Inflammatory macrophage treated with lipopolysaccharide for 4 hours (primary cell): ENCODE measurements around the gene NCKIPSD.

ENCODE experiments used
- DNase-seq: peaks from one replicate; pipeline ENCODE4 v3.0.0-alpha.2; 2020

The NCKIPSD gene

DNA sequence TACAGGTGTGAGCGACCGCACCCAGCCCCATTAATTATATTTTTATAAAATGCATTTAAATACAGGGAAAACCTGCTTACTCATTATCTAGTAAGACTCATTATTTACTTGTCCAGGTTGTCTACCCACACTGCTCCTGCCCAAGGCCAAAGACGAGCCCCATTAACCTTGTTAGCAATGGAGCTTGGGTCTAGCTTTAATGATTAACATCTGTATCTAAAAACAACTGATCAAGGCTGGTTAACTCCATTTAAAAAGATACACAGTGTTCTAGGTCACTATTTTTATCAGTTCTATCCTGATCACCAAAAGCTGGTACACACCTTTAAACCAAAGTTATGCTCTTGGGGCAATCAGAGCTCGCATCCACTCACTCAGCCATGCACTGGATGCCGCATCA lies 10.4 kb upstream of the NCKIPSD start:
- DNase-seq = no peak

DNA sequence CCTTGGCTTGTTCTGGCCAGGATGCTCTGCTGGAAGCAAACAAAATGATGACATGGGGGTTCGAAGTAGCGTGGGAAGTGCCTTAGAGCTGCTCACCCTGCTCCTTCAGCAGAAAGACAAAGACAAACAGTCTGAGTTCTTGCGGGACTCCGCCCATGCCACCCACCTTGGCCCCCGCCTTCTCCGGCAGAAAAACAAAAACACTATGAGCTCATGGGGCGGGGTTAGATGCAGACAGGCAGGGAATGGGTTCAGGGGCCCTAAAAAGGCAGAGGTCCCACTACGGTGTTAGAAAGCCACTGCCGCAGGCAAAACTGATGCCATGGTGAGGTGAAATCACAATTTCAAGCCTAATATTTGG lies 9.7 kb upstream of the NCKIPSD start:
- DNase-seq = no peak

DNA sequence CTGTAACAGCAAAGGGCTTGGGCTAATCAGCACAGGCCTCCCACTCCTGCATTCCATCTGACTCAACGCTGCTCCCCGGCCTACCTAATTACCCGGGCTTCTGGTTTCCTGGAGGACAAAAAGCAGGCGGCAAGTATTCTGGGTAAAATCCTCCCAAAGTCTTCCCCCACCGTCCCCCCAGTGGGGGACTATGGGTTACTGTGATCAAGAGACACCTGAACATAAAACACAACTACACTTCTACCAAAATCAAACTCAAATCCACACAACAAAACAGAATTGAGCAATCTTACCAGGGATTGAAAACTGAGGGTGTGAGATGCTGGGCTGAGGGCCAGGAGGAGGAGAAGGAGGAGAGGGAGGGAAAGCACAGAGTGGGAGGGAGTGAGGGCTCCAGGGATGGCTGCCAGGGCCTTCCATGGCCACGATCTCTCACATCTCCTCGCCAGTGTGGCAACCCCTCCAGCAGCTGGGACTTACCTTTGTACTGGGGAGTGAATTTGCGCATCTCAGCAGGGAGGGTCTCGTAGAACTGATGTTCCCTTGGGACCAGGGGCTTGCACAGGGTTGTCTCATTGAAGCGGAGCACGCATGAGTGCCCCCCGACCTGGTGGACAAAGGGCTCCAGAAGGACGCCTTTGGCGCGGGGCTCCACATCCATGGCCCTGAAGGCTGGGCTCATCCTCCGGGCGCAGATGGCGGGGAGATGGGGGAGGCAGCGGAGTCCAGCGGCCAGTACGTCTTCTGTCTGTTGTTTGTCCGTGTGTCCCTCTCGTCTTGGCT lies 9.1 kb upstream of the NCKIPSD start:
- no peak for DNase-seq

DNA sequence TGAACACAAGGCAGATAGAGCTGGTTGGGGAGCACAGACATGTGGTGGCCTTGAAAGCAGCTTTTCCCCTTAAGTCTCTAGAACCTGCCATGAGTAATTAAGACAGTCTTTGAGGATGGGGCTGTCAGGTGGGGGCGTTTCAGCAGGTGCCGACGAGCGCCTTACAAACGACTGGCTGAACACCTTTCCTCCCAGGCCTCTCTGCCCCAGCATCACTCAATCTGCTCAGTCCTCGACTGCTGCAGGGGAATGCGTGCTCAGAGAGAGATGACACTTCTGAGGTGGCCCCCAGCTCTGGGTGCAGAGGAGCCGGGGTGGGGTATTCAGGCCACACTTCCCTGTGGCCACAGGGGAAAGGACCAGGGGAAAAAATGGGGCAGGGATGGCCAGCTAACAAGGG lies 8.1 kb upstream of the NCKIPSD start:
- DNase-seq = no peak

DNA sequence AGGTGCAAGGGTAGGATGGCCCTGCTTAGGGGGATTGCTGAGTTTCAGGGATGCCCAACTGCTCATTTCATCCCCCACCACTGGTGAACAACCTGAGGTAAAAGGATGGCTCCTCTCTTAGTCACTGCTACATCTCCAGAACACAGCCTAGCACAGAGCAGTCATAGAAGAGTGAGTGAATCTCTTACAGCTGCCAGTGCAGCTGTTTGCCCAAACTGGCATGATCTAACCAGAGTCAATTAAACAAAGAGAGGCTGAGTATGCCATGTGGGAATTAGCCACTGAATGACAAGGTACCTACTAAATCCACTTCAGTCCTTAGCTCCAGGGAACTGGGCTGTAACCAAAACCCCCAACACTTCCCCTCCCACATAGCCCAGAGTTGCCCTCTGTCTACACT lies 6.8 kb upstream of the NCKIPSD start:
- DNase-seq = no peak

DNA sequence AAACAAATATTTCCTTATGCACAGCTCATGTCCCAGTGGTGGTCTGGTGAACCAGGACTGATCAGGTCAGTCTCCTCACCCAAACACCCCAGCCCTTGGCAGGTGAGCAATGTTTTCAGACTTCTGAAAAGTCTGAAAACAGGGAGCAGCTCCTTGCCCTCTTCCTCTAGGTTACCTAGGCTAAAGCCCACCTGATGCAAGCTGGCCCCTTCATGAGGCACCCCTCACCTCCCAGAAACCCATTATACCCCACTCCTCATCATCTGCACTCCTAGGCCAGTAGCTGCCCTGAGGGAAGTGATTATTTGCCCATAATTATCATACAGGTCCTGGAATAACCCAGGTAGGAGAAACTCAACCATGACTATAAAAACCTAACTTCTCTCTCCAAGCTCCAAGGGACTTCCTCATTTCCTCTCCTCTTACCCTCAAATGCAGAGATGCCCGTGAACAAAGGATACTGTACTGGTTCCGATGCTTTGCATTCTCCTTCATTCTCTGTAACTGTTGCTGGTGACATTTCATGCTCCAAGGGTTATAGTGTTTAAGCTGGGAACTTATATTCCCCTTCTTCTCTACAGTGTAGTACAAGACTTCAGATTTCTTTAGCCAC lies 5.2 kb upstream of the NCKIPSD start:
- DNase-seq = no peak

DNA sequence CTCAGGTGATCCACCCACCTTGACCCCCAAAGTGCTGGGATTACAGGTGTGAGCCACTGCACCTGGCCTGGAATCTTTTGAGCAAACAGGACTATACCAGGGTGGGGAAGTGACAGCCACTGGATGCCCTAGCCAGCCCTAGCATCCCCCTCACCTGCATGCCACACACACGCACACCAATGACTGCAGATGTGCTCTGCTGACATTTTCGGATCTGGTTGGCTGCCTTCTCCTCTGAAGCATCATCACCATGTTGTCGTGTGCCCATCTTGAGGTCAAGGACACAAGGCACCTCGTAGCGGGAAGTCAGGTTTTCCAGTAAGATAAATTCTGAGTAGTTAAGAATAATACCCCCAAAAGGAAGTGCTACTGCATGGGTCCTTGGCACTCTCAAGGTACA lies 3.7 kb upstream of the NCKIPSD start:
- DNase-seq = no peak

DNA sequence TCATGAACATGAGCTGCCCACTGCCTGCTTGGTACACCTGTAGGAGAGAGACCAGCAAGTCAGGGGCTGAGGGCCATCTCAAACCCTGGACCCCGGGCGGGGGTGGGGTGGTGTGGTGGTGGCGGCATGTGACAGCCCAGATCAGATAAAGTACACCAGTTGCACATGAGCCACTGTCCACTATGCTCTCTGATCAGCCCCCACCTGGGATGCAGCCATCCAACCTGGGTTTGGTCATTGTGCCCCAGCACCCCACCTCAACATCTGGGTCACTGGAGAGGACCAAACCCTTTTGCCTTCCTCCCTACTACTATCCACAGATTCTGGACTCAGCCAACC lies 3.0 kb upstream of the NCKIPSD start:
- no peak for DNase-seq

DNA sequence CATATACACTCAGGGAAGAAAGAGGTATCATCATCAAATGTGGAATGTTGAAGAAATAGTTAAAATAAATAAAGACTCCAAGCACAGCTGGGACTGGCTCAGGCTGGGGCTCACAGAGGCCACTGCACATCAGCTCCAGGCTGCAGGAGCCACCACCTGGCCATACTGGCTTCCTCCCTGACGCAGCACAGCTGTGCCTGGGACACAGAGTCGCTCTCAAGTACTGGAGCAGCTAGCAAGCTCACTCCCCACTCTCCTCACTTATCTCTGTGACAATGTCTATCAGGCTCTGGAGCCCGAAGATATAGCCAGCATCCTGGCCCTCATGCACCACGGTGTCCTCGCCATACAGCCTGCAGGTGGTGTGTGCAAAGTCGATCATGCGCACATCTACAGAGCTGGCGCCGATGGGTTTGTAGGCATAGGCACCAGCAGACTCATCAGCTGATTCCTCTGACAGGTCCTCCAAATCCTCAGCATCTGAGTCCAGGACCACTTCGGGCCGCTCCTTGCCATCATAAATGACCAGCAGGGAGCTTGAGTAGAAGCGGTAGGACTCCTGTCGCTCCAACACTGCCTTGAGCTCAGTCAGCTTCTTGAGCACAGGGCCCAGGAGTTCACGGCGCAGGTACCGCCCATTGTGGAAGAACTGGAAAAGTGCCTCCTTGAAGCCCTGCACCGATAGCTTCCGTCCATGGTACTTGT lies 2.5 kb upstream of the NCKIPSD start:
- DNase-seq = no peak

DNA sequence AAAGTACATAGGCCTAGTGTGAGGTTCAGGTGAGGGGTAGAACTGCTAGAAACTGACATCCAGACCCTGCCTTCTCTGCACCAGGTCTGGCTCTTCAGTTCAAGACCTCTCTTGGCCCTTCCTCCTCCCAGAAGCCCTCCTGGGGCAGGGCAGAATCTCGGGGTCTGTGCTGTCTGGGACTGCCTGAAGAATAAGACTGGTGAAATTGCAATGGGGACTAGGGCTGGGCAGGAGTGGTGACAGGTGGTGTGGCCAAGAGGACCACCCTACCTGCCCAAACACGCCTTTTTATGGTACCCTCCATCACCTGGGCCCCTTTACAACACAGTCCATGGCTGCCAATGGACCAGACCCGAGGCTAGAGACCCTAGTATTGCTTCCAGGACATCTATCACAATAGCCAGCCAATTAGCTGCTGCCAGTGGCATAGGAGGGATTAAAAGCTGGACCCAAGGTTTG lies 1.5 kb upstream of the NCKIPSD start:
- DNase-seq = no peak

DNA sequence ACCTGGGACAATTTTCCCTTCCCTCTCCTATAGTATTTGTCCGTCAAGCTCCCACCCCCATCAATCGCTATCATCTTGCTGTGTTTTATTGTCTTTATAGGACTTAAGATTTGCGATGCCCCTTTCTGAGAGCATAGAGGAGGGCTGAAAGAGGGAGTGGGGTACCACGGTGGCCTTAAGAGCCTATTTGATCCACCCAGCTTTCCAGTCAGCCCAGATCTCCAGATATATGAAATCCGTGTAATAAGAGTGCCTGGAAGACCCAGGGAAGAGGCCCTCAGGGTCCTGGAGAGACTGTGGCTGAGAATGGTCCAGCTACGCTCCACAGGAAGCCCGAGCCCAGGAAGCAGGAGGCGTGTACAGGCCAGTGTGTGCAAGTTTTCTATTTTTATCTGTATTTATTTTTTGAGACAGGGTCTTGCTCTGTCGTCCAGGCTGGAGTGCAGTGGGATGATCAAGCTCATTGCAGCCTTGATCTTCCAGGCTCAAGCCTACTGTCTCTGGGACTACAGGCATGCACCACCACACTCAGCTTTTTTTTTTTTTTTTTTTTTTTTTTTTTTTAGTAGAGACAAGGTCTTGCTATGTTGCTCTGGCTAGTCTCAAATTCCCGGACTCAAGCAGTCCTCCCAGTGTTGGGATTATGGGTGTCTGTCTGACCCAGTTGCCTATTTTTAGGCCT lies 964 bp upstream of the NCKIPSD start:
- no peak for DNase-seq

DNA sequence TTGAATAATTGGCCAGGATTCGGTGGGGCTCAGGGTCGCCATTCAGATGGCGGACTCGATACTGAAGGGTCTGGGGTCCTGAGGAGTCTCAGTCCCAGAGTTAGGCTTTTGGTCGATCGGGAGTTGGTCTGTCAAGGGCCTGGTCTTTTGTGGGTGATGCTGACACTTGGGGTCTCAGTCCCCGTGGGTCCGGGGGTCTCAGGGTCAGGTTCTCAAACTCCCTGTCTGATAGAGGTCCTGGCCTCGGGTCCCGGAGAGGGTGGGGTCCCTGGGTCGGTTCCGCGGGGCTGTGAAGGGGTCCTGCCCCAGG lies 467 bp downstream of the NCKIPSD start:
- DNase-seq = no peak

DNA sequence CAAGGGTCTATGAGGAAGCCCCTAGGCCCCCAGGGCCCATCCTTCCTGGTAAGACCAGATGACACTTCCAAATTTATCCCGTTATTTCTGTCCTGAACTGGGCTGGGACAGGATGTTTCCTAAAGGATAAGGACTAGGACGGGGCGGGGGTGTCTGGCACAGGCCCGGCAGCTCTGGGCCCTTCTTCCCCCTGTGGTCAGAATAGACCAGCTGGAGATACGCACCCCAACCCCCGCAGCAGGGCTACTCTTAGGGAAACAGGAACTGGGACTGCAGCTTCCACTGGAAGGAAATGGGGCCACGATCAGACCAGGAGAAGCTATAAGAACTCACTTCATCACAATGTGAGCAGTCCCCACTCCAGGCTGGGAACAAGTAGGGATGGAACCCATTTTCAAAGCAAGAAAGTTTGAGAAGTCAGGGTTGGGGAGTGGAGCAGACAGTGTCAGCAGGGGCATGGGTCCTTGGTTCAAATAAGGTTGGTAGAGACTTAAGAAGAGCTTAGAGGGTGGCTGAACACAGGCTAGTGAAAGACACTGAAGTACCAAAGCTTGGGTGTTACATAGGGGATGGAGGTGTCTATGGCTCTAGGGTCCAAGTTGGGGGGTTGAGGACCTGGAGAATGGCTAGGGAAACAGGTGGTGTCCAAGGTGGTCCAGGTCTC lies 1.1 kb downstream of the NCKIPSD start:
- peak; percentile 75 for DNase-seq

DNA sequence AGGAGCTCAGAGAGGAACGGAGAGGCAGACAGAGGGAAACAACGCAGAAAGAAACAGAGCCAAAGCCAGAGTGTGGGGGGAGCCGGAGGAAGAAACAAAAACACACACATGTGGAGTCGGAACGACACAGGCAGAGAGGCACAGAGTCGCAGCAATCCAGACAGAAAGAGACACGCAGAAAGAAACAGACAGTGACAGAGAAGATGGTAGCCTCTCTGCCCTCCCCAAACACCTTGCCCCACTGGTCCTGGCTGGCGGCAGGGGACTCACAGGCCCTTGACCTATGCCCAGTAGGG lies 1.7 kb downstream of the NCKIPSD start:
- no peak for DNase-seq

DNA sequence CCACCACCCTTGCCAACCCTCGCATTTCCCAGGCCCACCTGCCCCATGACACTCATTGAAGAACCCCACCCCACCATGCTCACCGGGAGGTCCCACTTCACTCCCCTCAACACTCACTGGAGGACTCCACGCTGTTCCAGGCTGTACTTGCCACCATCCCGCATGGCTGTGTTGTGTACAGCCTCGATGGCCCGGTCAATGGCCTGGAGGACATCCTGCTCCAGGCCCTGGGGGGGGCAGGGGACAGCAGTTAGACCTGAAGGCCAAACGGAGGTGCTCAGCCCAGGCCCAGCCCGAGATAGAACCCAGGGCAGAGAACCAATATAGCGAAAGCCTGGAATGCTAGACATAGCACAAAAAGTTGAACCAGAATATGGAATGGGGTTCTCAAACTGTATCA lies 2.9 kb downstream of the NCKIPSD start:
- DNase-seq = no peak

DNA sequence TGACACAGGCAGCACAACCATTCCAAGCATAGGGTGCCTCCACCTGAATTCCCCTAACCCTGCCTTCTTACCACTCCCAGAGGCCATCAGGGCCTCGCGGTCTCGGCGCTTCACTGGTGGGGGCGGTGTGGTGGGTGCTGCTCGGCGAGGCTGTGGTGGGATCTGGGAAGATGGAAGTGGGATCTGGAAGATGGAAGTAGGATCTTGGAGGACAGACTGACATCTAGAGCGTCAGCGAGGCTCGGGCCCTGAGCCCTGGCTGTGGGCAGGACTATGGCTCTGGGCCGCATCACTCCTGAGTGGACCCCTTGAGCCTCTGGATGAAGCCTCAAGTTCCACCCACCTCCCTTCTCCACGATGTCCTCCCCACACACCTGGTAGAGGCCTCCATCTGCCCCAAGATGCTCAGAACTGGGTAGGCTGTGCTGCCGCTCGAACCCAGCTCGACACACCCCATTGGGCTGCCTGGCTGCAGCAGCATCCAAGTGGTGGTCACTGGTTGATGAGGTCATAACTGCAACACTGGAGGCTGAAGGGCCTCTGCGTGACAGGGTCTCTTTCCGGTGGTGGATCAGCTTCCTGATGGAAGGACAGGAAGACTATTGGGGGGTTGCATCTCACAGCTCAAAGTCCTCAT lies 3.6 kb downstream of the NCKIPSD start:
- no peak for DNase-seq

DNA sequence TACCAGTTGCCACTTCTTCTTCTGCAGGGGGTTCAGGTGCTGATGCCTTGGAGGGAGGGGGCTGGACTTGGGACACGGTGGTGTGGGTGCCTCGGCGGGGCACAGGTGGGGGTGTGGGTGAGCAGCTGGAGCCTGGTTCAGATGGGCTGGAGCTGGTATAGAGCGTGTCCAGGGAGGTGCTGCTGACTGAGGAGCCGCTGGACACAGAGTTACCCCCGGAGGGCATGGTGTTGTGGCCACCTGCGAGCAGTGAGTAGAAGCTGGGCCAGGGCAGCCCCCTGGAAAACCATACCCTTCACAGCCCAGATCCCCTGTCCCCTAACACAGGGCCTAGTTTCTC lies 4.2 kb downstream of the NCKIPSD start:
- no peak for DNase-seq

DNA sequence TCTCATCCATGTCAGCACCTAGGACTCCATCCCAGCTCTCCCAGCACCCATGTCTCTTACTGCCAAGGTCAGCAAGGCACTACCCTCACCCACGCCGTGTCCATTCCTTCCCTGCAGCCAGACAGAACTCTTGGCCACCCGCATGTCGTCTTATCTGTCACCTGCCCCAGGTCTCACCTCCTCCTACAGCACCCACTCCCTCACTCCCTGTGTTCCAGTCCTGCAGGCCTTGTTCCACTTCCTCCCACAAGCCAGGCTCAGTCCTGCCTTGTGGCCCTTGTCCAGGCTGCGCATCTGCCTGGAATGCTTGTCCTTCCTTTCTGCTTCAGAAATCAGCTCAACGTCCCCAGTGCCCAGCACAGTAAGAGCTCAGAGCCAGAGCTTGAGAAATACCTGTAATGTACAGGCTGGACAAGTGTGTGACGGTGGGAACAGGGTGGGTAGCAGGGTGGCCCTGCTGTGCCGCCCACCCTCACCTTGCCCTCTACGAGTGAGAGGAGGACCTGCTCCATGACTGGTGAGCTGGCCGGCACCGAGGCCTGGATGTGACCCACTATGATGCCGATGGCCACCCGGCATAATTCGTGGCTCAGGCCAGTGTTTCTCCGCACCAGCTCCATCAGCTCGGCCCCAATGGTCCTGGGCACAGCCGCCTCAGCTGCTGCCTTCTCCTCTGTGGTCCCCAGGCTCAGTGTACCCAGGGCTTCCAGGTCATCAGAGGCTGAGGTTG lies 4.7 kb downstream of the NCKIPSD start:
- DNase-seq = no peak

DNA sequence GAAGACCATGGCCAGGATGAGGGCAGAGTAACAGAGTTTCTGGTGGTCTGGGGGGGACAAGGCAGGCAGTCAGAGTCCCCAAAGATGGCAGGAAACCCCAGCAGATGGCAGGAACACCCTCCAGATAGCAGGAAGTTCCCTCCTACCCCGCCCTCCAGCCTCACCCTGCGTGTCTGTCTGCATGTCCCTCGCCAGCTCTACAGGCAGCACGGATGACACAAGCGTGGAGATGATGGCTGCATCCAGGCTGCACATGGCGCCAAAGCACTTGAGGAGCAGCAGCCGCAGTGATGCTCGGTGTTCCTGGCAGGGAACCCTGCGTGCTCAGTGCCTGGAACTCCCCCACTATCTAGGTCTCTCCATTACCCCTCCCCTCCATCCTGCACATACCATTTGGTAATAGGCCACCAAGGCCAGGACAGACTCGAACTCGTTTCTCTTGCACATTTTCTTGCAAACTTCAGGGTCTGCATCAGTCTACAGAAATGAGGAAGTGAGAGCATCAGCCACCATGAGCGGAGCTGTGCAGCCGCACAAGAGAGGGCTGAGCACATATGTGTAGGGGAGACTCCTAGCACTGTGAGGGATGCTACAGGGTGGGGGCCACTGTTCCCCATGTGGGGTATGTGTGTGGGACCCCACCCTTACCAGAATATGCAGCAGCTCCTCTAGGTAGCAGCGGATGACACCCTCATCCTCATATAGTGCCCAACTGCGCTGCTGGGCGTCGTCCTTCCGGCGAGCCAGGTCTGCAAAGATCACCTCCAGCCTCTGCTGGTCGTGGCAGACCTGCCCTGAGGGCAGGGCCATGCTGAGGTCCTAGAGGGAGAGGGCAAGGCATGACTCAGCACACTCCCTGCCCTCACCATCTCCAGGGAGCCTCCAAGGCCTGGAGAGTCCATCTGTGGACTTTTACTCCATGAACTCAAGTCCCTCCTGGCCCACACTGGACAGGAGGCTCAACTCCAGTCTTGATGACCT lies 6.0 kb downstream of the NCKIPSD start:
- DNase-seq = no peak

DNA sequence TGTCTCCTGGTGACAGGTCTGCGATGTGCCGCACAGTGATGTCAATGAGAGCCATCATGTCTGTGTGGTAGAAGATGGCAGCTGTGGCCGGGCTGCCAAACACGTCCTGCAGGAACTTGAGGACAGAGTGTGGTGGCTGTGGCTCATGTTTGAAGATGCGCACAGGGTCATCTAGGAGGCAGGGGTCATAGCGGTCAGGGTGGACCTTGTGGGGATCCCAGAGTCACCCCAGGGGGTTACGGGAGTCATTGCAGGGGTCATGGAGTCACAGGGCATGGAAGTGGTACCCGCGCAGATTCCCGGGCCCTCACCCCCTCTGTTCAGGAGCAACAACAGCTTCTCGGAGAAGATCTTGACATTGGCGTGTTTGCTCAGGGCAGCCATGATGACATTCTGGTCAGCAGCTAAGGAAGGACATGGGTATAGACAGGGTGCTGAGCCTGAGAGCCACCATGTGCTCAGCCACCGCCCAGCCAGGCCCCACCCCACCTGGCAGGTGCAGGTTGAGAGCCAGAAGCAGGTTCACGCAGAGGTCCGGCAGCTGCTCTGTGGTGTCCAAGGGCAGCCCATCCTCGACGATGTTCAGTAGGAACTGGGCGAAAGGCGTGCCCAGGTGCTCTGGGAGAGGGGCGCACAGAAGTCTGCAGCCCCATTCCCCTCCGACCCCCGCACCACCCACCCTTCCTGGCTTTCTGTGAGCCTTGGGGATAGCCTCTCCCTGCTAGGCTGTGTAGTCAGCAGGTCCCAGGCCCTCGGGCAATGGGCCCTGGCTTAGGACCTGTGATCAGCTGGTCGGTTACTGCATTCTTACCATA lies 6.9 kb downstream of the NCKIPSD start:
- no peak for DNase-seq
